Measurements from ENCODE around the gene ARFRP1.

DNA sequence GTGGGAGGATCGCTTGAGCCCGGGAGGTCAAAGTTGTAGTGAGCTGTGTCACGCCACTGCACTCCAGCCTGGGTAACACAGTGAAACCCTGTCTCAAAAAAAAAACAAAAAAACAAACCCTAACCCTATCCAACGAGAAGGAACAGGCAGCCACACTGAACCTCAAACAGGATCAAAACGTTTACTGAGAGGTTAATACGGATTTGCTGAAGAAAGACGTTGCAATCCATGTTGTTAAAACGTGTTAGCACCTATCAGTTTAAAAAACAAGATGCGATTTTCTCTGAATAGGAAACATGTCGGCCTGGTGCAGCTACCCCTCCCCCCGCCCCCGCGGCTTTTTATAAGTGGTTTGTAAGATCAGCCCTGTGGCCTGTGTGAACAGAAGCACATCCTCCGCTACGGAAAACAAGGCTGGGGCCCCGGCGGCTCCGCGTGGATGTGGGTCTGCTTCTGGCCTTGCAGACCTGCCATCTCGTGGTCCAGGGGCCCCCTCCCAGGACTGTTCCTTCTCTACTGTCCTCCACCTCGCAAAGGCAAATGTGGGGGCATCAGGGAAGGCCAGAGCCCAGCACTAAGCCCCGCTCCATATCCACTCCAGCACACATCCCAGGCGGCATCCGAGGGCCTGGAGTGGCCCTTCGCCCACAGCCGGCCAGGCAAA, 43.2 kb upstream of the ARFRP1 start:
- no peak for TF ChIP-seq POLR2A (IDR thresholded peaks at IDR 0.05)
- no peak for TF ChIP-seq POLR2AphosphoS5 (IDR thresholded peaks at IDR 0.05)

Data from transverse colon (tissue), 3 donors.